Inferior parietal cortex (tissue), 1 donor: Measurements from ENCODE around the gene STAP2.
"Not testable (repeated sequence)": the region's sequence is repeated elsewhere in the genome, so short reads cannot be mapped to it uniquely, and the experiment has no call there.

Experiments
- DNase-seq: peaks from one replicate; pipeline ENCODE4 v3.0.0-alpha.2; 2016; ENCODE audit errors: extremely low spot score

The STAP2 gene

DNA sequence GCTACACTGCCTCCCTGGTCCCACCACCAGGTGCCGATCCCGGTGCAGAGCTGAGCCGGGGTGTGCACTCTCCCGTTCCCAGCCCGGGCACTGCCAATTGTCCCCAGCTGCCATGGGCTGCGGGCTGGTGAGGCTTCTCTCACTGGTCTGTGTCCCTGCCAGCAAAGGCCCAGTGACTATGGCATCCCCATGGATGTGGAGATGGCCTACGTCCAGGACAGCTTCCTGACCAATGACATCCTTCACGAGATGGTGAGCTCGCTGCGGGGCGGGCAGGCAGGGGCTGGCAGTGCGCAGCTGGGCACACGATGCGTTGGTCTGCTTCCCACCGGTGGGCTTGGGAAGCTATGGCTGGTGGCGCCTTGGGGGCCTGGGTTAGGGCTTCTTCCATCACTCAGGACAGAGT lies 19.3 kb upstream of the STAP2 start:
- no peak for DNase-seq

DNA sequence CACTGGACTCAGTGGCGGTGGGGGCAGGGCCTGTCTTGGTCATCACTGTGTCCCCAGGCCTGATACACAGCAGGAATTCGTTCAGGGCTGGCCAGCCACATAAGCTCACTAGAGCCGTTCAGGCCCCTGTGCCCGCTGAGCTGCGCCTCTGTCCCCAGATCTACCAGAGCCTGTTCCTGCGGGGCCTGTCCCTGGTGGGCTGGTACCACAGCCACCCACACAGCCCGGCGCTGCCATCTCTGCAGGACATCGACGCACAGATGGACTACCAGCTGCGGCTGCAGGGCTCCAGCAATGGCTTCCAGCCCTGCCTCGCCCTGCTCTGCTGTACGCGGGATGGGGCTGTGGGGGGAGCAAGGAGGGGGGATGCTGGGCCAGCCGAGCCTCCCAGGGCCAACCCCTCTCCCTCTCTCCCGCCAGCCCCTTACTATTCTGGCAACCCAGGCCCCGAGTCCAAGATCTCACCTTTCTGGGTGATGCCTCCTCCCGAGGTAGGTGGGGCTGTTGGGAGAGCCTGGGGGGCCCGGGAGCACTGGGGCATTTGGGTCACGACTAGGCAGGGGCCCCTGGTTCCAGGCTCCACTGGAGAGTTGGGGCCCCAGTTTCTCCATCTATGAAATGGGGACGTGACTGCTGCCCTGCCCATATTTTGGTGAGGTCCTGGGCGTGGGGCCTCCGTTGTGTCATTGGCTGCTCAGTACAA lies 18.6 kb upstream of the STAP2 start:
- DNase-seq: no peak

DNA sequence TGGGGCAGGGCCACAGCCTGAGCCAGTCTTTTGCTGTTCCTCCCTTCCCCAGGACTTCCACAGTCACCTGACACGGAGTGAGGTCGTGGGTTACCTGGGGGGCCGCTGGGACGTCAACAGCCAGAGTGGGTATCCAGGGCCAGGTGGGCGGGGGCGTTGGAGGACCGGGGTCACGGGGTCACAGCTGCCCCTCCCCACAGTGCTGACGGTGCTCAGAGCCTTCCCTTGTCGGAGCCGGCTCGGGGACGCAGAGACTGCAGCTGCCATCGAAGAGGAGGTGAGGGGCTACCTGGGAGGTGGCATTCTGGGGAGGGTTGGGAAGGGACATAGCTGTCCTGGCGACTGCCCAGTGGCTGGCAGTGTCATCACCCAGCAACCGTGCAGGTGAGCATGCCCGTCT lies 16.3 kb upstream of the STAP2 start:
- no peak for DNase-seq

- no peak for DNase-seq
These were observed 15.7 kb upstream of the STAP2 start for GRCh38 chr19:4354282-4354681.

- peak; percentile 52 for DNase-seq
These were observed 14.1 kb upstream of the STAP2 start for GRCh38 chr19:4352701-4353121.

- DNase-seq: no peak
These were observed 12.1 kb upstream of the STAP2 start for GRCh38 chr19:4350726-4351125.

DNA sequence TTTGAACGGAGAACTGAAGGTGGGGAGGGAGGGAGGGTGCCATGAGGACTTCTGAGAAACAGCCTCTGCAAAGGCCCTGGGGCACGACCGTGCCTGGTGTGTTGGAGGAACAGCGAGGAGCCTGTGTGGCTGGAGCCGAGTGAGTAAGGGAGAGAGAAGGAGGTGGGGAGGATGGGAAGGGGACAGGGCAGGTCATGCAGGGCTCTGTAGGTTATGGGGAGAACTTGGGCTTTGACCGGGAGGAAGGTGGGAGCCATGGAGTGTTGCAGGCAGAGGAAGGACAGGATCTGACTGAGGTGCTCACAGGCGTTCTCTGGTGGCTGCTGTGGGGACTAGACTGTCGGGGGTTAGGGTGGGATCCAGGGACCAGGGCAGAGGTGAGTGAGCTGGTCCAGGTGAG lies 11.5 kb upstream of the STAP2 start:
- no peak for DNase-seq

GRCh38 chr19:4349225-4349624 lies 10.6 kb upstream of the STAP2 start:
- DNase-seq: not testable (repeated sequence)

- no peak for DNase-seq
These were observed 8.9 kb upstream of the STAP2 start for GRCh38 chr19:4347521-4347920.

GRCh38 chr19:4346020-4346383 lies 7.4 kb upstream of the STAP2 start:
- no peak for DNase-seq

DNA sequence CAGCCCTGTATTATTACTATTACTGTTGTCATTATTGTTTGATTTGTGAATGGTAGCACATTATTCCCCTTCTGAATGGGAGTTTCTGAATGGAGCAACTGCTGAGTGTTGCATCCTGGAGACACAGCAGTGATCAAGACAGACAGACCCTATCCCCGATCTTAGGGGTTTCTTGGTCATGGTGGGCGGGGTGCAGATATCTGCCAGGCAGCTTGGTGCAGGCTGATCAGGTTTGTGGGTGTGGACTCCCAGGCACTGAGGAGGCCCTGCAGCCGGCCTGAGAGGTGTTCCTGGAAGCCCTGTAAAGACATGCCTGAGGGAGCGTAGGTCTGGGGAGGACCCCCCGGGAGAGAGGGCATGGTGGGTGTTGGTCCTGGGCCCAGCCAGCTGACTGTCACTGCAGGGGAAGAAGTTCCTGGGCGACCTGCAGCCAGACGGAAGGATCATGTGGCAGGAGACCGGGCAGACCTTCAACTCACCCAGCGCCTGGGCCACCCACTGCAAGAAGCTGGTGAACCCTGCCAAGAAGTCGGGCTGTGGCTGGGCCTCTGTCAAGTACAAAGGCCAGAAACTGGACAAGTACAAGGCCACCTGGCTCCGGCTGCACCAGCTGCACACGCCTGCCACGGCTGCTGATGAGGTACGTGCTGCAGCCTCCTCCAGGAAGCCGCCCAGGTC lies 6.9 kb upstream of the STAP2 start:
- DNase-seq: no peak

DNA sequence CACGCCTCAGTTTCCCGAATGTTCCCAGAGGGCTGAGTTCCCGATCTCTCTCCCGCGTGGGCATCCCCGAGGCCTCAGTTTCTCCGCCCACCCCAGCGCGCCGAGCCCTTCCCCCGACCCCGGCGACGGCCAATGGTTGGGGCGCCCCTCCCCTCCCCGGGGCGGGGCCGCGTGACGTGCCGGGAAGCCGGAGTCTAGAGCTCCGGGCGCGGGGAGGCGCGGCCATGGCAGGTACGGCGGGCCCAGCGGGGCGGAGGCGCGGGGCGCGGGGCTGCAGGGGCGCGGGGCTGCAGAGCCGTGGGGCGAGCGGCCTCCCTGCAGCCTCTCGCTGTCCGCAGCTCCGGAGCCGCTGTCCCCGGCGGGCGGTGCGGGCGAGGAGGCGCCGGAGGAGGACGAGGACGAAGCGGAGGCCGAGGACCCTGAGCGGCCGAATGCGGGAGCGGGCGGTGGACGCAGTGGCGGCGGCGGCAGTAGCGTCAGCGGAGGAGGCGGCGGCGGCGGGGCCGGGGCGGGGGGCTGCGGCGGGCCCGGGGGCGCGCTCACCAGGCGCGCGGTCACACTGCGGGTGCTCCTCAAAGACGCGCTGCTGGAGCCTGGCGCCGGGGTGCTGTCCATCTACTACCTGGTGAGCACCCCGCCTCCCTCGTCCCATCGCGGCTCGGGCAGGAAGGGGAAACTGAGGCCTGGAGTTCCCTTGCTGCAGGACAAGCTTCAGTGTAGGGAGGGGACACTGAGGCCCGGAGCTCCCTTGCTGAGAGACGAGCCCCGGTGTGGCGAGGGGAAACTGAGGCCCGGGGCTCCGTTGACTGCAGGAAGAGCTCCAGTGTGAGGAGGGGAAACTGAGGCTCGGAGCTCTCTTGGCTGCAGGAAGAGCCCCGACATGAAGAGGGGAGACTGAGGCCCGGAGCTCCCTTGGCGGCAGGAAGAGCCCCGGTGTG lies 5.0 kb upstream of the STAP2 start, which contains the start of gene MPND:
MPND (plus strand) TSS at position 193 of the 938 bp plus-strand sequence; CDS start at position 225, 32 bp downstream.
- peak; percentile 90 for DNase-seq

DNA sequence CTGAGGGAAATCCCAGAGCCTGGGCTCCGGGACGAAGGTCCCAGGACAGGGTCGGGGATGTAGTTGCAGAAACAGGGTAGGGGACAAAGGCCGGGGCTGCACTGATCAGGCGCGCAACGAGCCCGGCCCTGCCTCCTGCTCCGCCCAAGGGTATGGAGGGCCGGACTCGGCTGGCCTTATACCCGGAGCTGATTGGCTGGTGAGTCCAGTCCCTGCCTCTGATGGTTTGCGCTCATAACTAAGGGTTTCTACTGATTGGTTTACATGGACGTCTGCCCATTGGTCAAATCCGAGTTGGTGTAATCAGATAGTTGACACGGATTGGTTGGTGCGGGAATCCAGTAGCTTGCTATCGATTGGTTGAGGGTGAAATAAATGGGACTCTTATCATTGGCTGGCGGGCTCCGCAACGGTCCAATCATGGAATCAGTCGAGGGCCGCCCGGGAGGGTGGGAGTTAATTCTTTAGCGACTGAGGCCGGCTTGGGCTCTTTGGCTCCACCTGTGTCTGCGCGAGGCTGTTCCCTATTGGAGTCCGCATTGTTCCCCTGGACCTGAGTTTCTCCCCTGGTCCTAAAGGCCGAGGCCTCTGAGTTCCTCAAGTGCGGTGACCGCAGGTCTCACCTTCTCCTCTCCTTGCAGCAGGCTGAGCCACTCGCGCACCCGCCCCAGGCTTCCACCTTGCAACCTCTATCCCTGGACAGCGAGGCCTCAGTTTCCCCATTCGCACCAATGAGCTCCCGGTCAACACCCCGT lies 4.2 kb upstream of the STAP2 start:
- DNase-seq: peak; percentile 100

- DNase-seq: no peak
These were observed 3.6 kb upstream of the STAP2 start for GRCh38 chr19:4342314-4342614.

- DNase-seq: no peak
These were observed 654 bp downstream of the STAP2 start for GRCh38 chr19:4337906-4338440.

GRCh38 chr19:4334929-4335570 lies 3.6 kb downstream of the STAP2 start:
- DNase-seq: no peak

- no peak for DNase-seq
These were observed 8.8 kb downstream of the STAP2 start for GRCh38 chr19:4329858-4330257.

- not testable (repeated sequence) for DNase-seq
These were observed 9.5 kb downstream of the STAP2 start for GRCh38 chr19:4328991-4329681.

GRCh38 chr19:4328243-4328990 lies 10.2 kb downstream of the STAP2 start:
- peak; percentile 92 for DNase-seq

DNA sequence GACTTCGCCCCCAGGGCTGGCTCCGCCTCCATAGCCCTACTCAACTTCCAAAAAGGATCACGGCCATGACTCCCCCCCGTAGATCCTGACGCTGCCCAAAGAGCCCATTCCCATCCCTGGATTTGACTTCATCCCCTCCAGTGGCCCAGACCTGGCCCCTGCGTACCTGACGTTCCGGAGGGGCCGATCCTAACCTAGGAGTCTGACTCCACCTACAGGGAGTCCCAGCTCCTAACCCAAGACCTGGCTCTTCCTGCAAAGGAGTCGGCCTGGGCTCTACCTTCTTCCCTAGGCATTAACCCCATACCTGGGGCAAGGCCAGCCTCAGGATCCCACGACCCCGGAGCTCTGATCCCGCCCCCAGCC lies 10.8 kb downstream of the STAP2 start:
- DNase-seq: no peak
